ENCODE measurements around the gene FGF9.

FGF9 gene

DNA sequence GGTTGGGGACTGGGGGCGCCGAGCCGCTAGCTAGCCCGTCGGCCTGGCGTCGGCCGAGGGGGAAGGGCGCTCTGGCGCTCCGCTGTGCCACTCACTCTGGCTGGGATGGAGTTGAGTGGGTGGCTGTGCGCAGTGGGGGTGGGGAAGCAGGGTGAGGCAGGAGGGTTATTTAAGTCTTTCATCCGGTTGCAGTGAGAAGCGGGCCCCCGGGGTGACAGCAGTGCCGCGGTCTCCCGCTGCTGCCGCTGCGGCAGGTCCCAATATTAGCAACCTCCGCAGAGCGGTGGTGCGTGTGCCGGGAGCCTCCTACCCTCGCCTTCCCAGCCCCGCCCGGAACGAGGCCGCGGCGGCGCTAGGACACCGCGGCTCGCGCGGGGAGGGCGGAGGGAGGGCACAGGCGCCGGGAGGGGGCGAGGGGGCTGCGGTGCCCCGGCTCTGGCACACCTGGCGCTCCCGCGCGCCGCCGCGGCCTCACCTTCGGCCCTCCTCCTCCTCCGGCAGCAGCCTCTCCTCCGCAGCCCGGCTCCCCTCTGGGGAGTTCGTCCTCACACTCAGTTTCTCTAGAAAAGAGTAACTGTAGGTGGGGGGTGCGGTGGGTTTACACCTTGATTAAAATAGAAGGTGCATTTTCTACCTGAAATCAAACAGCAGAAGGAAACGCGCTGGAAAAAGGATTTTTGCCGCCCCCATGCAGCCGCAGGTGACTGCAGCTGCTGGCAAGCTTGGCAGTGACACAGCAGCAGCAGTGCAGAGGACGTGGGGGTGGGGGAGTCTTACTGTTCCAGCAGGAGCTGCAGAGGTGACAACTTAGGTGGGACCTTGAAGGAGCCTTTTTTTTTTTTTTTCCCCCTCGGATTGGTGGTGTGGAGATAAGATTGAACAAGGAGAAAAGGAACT, 4.5 kb downstream of the FGF9 start:
- Histone ChIP-seq H3K36me3 (ENCODE audit: control insufficient read depth in 1 of 2, insufficient read depth in 2 of 2, low read depth in 1 of 2, low read length in 2 of 2) (no peaks in the 10 kb centered on the region), H2BK15ac (ENCODE audit: low read depth, poor library complexity, severe bottlenecking) (no peak overlapping the region), H3K4ac (ENCODE audit: low read depth in 1 of 2, low read length in 2 of 2) (no peak overlapping the region), H3K4me3 (ENCODE audit: insufficient read depth in 1 of 2, low read depth in 1 of 2, low read length in 2 of 2) (peak overlapping the region in 1 of 2 experiments; percentile 62), H3K27ac (ENCODE audit: low read length, poor library complexity, severe bottlenecking) (no peak overlapping the region), H2BK120ac (ENCODE audit: low read depth, low read length) (no peak overlapping the region), H3K18ac (ENCODE audit: low read depth in 1 of 2, low read length in 2 of 2) (peak overlapping the region in 1 of 2 experiments; percentile 3), H4K8ac (ENCODE audit: low read length) (no peak overlapping the region), H3K14ac (ENCODE audit: low read length in 2 of 2) (peak overlapping the region in 1 of 2 experiments; percentile 65), H3K27me3 (ENCODE audit: control insufficient read depth in 1 of 2, insufficient read depth in 1 of 2, low read length in 2 of 2) (peaks cover 27 to 74% of the 10 kb centered on the region in 2 experiments), H3K4me2 (ENCODE audit: low read length, poor library complexity, severe bottlenecking) (peak overlapping the region; percentile 96), H3K23ac (ENCODE audit: low read length in 2 of 2) (peak overlapping the region in 1 of 2 experiments; percentile 83), H2BK12ac (ENCODE audit: low read length in 2 of 2) (no peak overlapping the region), H2AK5ac (ENCODE audit: low read length, severe bottlenecking) (no peak overlapping the region), H3K79me1 (replicated peaks; ENCODE audit: low read length, poor library complexity, severe bottlenecking) (no peaks in the 10 kb centered on the region), H3K9me3 (ENCODE audit: control insufficient read depth, low read length) (no peaks in the 10 kb centered on the region), H2BK5ac (ENCODE audit: low read depth, low read length, poor library complexity, severe bottlenecking) (no peak overlapping the region), H4K91ac (ENCODE audit: low read length) (no peak overlapping the region), H3K9ac (ENCODE audit: low read length) (no peak overlapping the region), H3K4me1 (ENCODE audit: control insufficient read depth, insufficient read depth, low read depth, low read length) (peaks cover 33% of the 10 kb centered on the region), H2AFZ (ENCODE audit: low read depth, low read length) (no peak overlapping the region)
- WGBS = 1% methylated on average over 36 of the region's 62 CpGs
- DNase-seq = no peak

DNA sequence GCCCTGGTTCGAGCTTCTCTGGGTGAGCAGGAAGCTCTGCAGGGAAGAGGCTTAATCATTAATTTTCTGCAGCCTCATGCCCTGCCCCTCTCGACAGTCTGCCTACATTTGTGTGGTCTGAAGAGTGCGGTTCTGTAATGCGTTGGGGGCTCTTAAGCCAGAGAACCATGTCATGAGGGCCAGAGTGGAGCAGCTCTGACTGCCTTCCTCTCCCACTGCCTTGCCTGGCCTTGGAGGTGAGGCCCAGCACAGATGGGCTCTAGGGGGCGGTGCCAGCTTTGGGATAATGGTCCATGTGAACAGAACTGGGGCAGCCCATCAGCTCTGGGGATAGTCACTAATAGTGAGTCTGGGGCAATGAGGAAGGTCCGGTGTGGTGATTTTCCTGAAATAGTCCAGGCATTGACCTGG, 5.7 kb downstream of the FGF9 start:
- H3K23ac ChIP-seq (ENCODE audit: low read length in 2 of 2) = no peak overlapping the region
- peaks cover 25 to 71% of the 10 kb centered on the region in 2 experiments for H3K27me3 ChIP-seq (ENCODE audit: control insufficient read depth in 1 of 2, insufficient read depth in 1 of 2, low read length in 2 of 2)
- H3K9me3 ChIP-seq (ENCODE audit: control insufficient read depth, low read length) = no peaks in the 10 kb centered on the region
- no peak overlapping the region for H2BK12ac ChIP-seq (ENCODE audit: low read length in 2 of 2)
- H2BK120ac ChIP-seq (ENCODE audit: low read depth, low read length) = no peak overlapping the region
- H4K8ac ChIP-seq (ENCODE audit: low read length) = no peak overlapping the region
- H2AK5ac ChIP-seq (ENCODE audit: low read length, severe bottlenecking) = no peak overlapping the region
- 31% methylated on average over 6 of the region's 6 CpGs for WGBS
- H3K4me3 ChIP-seq (ENCODE audit: insufficient read depth in 1 of 2, low read depth in 1 of 2, low read length in 2 of 2) = no peak overlapping the region
- no peak overlapping the region for H3K27ac ChIP-seq (ENCODE audit: low read length, poor library complexity, severe bottlenecking)
- H4K91ac ChIP-seq (ENCODE audit: low read length) = no peak overlapping the region
- H3K14ac ChIP-seq (ENCODE audit: low read length in 2 of 2) = no peak overlapping the region
- H3K4me1 ChIP-seq (ENCODE audit: control insufficient read depth, insufficient read depth, low read depth, low read length) = peaks cover 33% of the 10 kb centered on the region
- no peak overlapping the region for H2BK5ac ChIP-seq (ENCODE audit: low read depth, low read length, poor library complexity, severe bottlenecking)
- H3K18ac ChIP-seq (ENCODE audit: low read depth in 1 of 2, low read length in 2 of 2) = no peak overlapping the region
- H2BK15ac ChIP-seq (ENCODE audit: low read depth, poor library complexity, severe bottlenecking) = no peak overlapping the region
- no peaks in the 10 kb centered on the region for H3K79me1 ChIP-seq (replicated peaks; ENCODE audit: low read length, poor library complexity, severe bottlenecking)
- H3K36me3 ChIP-seq (ENCODE audit: control insufficient read depth in 1 of 2, insufficient read depth in 2 of 2, low read depth in 1 of 2, low read length in 2 of 2) = no peaks in the 10 kb centered on the region
- no peak overlapping the region for H3K9ac ChIP-seq (ENCODE audit: low read length)
- no peak overlapping the region for H3K4me2 ChIP-seq (ENCODE audit: low read length, poor library complexity, severe bottlenecking)
- H3K4ac ChIP-seq (ENCODE audit: low read depth in 1 of 2, low read length in 2 of 2) = no peak overlapping the region
- DNase-seq = no peak
- H2AFZ ChIP-seq (ENCODE audit: low read depth, low read length) = no peak overlapping the region

DNA sequence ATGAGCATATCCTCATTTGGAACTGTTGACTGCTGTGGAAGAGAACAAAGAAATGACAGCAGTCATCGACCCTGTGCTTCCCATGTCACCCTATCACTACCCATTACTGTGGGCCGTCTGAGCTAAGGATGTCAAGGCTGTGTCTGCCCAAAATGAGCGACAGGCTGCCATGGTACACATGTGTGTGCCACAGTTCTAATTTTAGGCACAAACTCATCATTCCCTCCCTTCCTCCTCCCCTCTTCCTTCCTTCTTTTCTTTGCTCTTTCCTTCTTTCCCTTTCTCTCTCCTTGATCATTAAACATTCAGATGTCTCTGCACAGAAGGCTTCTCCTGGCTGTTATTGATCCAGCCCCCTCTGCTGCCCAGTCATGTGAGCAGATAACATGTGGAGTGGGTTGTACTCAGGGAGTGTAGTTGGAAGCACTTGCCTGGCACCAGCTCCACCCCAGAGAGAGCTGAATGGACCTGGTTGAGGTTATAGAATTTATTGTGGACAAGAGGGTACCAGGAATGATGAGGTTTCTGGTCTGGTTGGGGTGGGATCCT, 6.3 kb downstream of the FGF9 start:
- Histone ChIP-seq H3K79me1 (replicated peaks; ENCODE audit: low read length, poor library complexity, severe bottlenecking) (no peaks in the 10 kb centered on the region), H2BK5ac (ENCODE audit: low read depth, low read length, poor library complexity, severe bottlenecking) (no peak overlapping the region), H3K4ac (ENCODE audit: low read depth in 1 of 2, low read length in 2 of 2) (no peak overlapping the region), H3K4me3 (ENCODE audit: insufficient read depth in 1 of 2, low read depth in 1 of 2, low read length in 2 of 2) (no peak overlapping the region), H2BK15ac (ENCODE audit: low read depth, poor library complexity, severe bottlenecking) (no peak overlapping the region), H2BK120ac (ENCODE audit: low read depth, low read length) (no peak overlapping the region), H4K91ac (ENCODE audit: low read length) (no peak overlapping the region), H3K27me3 (ENCODE audit: control insufficient read depth in 1 of 2, insufficient read depth in 1 of 2, low read length in 2 of 2) (peaks cover 20 to 66% of the 10 kb centered on the region in 2 experiments), H3K4me2 (ENCODE audit: low read length, poor library complexity, severe bottlenecking) (no peak overlapping the region), H3K36me3 (ENCODE audit: control insufficient read depth in 1 of 2, insufficient read depth in 2 of 2, low read depth in 1 of 2, low read length in 2 of 2) (no peaks in the 10 kb centered on the region), H3K9me3 (ENCODE audit: control insufficient read depth, low read length) (no peaks in the 10 kb centered on the region), H4K8ac (ENCODE audit: low read length) (no peak overlapping the region), H2AFZ (ENCODE audit: low read depth, low read length) (no peak overlapping the region), H2AK5ac (ENCODE audit: low read length, severe bottlenecking) (no peak overlapping the region), H3K14ac (ENCODE audit: low read length in 2 of 2) (no peak overlapping the region), H3K9ac (ENCODE audit: low read length) (no peak overlapping the region), H3K18ac (ENCODE audit: low read depth in 1 of 2, low read length in 2 of 2) (no peak overlapping the region), H2BK12ac (ENCODE audit: low read length in 2 of 2) (no peak overlapping the region), H3K4me1 (ENCODE audit: control insufficient read depth, insufficient read depth, low read depth, low read length) (peaks cover 29% of the 10 kb centered on the region), H3K23ac (ENCODE audit: low read length in 2 of 2) (no peak overlapping the region), H3K27ac (ENCODE audit: low read length, poor library complexity, severe bottlenecking) (no peak overlapping the region)
- 68% methylated on average over 3 of the region's 3 CpGs for WGBS
- DNase-seq = no peak

DNA sequence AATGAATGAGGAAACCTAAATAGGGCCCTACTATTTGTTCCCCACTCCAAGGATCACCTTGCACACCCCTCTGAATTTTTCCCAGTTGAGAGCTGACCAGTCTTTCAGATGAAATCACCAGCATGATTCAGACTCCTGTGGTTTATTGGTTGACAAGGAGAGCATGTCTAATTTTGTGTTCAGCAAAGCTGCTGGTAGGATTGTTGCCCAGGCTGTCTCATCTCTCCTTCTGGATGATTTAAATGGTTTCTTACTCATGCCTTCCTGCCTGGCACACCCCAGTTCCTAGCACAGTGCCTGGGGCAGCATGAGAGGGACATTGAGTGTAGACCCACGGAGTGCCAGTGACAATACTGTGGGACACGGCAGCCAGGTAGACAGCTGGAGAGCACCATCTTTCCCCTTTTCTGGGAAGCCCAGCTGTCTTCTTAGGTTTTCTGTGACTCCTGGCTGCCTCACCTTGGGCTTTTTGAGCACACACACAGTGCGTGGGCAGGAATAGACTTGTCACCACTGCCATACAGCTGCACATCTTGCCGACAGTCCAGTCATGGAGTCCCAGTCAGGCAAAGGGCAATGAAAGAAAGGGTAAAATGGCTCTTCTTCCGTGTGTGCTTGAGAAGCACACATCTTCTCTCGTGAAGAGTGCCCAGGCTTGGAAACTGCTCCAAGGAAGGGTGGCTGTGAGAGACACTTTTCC, 12.3 kb downstream of the FGF9 start:
- H3K4me2 ChIP-seq (ENCODE audit: low read length, poor library complexity, severe bottlenecking) = no peak overlapping the region
- H4K91ac ChIP-seq (ENCODE audit: low read length) = no peak overlapping the region
- H3K9me3 ChIP-seq (ENCODE audit: control insufficient read depth, low read length) = no peaks in the 10 kb centered on the region
- 72% methylated on average over 6 of the region's 6 CpGs for WGBS
- H3K14ac ChIP-seq (ENCODE audit: low read length in 2 of 2) = no peak overlapping the region
- no peak overlapping the region for H3K23ac ChIP-seq (ENCODE audit: low read length in 2 of 2)
- H3K27me3 ChIP-seq (ENCODE audit: control insufficient read depth in 1 of 2, insufficient read depth in 1 of 2, low read length in 2 of 2) = peaks cover 0 to 26% of the 10 kb centered on the region in 2 experiments
- H3K27ac ChIP-seq (ENCODE audit: low read length, poor library complexity, severe bottlenecking) = peak overlapping the region; percentile 7
- H3K9ac ChIP-seq (ENCODE audit: low read length) = no peak overlapping the region
- no peak overlapping the region for H4K8ac ChIP-seq (ENCODE audit: low read length)
- no peak overlapping the region for H3K18ac ChIP-seq (ENCODE audit: low read depth in 1 of 2, low read length in 2 of 2)
- no peak overlapping the region for H3K4me3 ChIP-seq (ENCODE audit: insufficient read depth in 1 of 2, low read depth in 1 of 2, low read length in 2 of 2)
- H2AFZ ChIP-seq (ENCODE audit: low read depth, low read length) = no peak overlapping the region
- H2BK15ac ChIP-seq (ENCODE audit: low read depth, poor library complexity, severe bottlenecking) = no peak overlapping the region
- H3K36me3 ChIP-seq (ENCODE audit: control insufficient read depth in 1 of 2, insufficient read depth in 2 of 2, low read depth in 1 of 2, low read length in 2 of 2) = no peaks in the 10 kb centered on the region
- H2BK5ac ChIP-seq (ENCODE audit: low read depth, low read length, poor library complexity, severe bottlenecking) = no peak overlapping the region
- H3K79me1 ChIP-seq (replicated peaks; ENCODE audit: low read length, poor library complexity, severe bottlenecking) = no peaks in the 10 kb centered on the region
- peak overlapping the region; percentile 69 for H2AK5ac ChIP-seq (ENCODE audit: low read length, severe bottlenecking)
- DNase-seq = peak; percentile 23
- H3K4me1 ChIP-seq (ENCODE audit: control insufficient read depth, insufficient read depth, low read depth, low read length) = peaks cover 5% of the 10 kb centered on the region
- no peak overlapping the region for H2BK120ac ChIP-seq (ENCODE audit: low read depth, low read length)
- H2BK12ac ChIP-seq (ENCODE audit: low read length in 2 of 2) = no peak overlapping the region
- H3K4ac ChIP-seq (ENCODE audit: low read depth in 1 of 2, low read length in 2 of 2) = no peak overlapping the region

Data from mesenchymal stem cell (in vitro differentiated cells and primary cell).